Neural cell (in vitro differentiated cells): Measurements from ENCODE around the gene MAP1LC3B. TPM values are rescaled to one million over a fixed set of nuclear protein-coding genes. Genes with fewer than 3 reads are reported as not detected.

ENCODE experiments used
- H2AFZ ChIP-seq: fragments of 200-600, 300-800 bp; sonication (generic), shearing (Covaris generic); 2 replicates; pipeline ENCODE4 v1.6.0; 2014; ENCODE audit warnings: low read depth, mild to moderate bottlenecking, antibody characterized with exemption, low read length, moderate library complexity
- H3F3A ChIP-seq: fragments of 200-600 bp; shearing (Covaris generic); 2 replicates; pipeline ENCODE4 v1.6.1; 2016; ENCODE audit warnings: mild to moderate bottlenecking, moderate library complexity, mixed read lengths, antibody characterized with exemption, low read length; ENCODE audit not compliant: insufficient read depth, poor library complexity, severe bottlenecking
- H3K27ac ChIP-seq: fragments of 200-600, 300-800 bp; sonication (generic), shearing (Covaris generic); 2 replicates; pipeline ENCODE4 v1.5.1; 2014; ENCODE audit warnings: mild to moderate bottlenecking, low read length, moderate library complexity
- H3K27me3 ChIP-seq: fragments of 300-800, 200-600 bp; sonication (generic), shearing (Covaris generic); 2 replicates; pipeline ENCODE4 v1.6.0; 2014; ENCODE audit warnings: mild to moderate bottlenecking, low read depth, low read length, moderate library complexity; ENCODE audit not compliant: insufficient read depth
- H3K36me3 ChIP-seq: fragments of 300-800, 200-600 bp; sonication (generic), shearing (Covaris generic); 2 replicates; pipeline ENCODE4 v1.5.1; 2014; ENCODE audit warnings: mild to moderate bottlenecking, antibody characterized with exemption, low read length, moderate library complexity; ENCODE audit not compliant: insufficient read depth
- H3K4me2 ChIP-seq: fragments of 300-800, 200-600 bp; sonication (generic), shearing (Covaris generic); 2 replicates; pipeline ENCODE4 v1.6.0; 2014; ENCODE audit warnings: mild to moderate bottlenecking, low read length
- H3K4me3 ChIP-seq: fragments of 300-800, 200-600 bp; sonication (generic), shearing (Covaris generic); 2 replicates; pipeline ENCODE4 v1.5.1; 2014; ENCODE audit warnings: mild to moderate bottlenecking, low read length, moderate library complexity
- H3K79me2 ChIP-seq: fragments of 200-600 bp; shearing (Covaris generic); replicated peaks from 2 replicates; pipeline ENCODE4 v1.6.0; 2014; ENCODE audit warnings: mild to moderate bottlenecking, low read length, moderate library complexity; ENCODE audit not compliant: insufficient read depth
- H3K9ac ChIP-seq: fragments of 300-800, 200-600 bp; sonication (generic), shearing (Covaris generic); 2 replicates; pipeline ENCODE4 v1.6.1; 2016; ENCODE audit warnings: mild to moderate bottlenecking, low read length, mixed read lengths
- H3K9me2 ChIP-seq: fragments of 200-600 bp; shearing (Covaris generic); 2 replicates; pipeline ENCODE4 v1.6.1; 2016; ENCODE audit warnings: mild to moderate bottlenecking, low read length, mixed read lengths; ENCODE audit not compliant: insufficient read depth
- H3K9me3 ChIP-seq: fragments of 200-600, 300-800 bp; sonication (generic), shearing (Covaris generic); 2 replicates; pipeline ENCODE4 v1.6.1; 2016; ENCODE audit warnings: mild to moderate bottlenecking, mixed run types, low read length, moderate library complexity, mixed read lengths
- H4K20me1 ChIP-seq: fragments of 200-600 bp; shearing (Covaris generic); 2 replicates; pipeline ENCODE4 v1.6.1; 2016; ENCODE audit warnings: mild to moderate bottlenecking, mixed run types; ENCODE audit not compliant: insufficient read depth
- CTCF ChIP-seq: fragments of 450-650 bp; IDR thresholded peaks from 2 replicates; pipeline ENCODE4 v1.5.1; 2014; ENCODE audit warnings: antibody characterized with exemption, mild to moderate bottlenecking, moderate library complexity; ENCODE audit not compliant: poor library complexity, severe bottlenecking
- EP300 ChIP-seq: fragments of 450-650 bp; conservative IDR thresholded peaks from 2 replicates; pipeline ENCODE4 v1.6.1; 2014; ENCODE audit warnings: antibody characterized with exemption, mild to moderate bottlenecking, moderate library complexity; ENCODE audit not compliant: poor library complexity, severe bottlenecking
- EZH2 ChIP-seq: fragments of 200-600, 300-800 bp; shearing (Covaris generic), sonication (generic); IDR thresholded peaks from 2 replicates; pipeline ENCODE4 v1.6.1; 2014; ENCODE audit warnings: antibody characterized with exemption, low read length, borderline replicate concordance, mild to moderate bottlenecking; ENCODE audit not compliant: insufficient read depth, poor library complexity, severe bottlenecking
- MXI1 ChIP-seq: fragments of 450-650 bp; conservative IDR thresholded peaks from 2 replicates; pipeline ENCODE4 v1.6.1; 2014; ENCODE audit warnings: antibody characterized with exemption, mild to moderate bottlenecking; ENCODE audit not compliant: poor library complexity, severe bottlenecking
- POLR2AphosphoS5 ChIP-seq: IDR thresholded peaks from 2 replicates; pipeline ENCODE4 v1.6.1; 2012
- RAD21 ChIP-seq: fragments of 450-650 bp; conservative IDR thresholded peaks from 2 replicates; pipeline ENCODE4 v1.6.1; 2014; ENCODE audit warnings: antibody characterized with exemption, mild to moderate bottlenecking, moderate library complexity
- SMC3 ChIP-seq: fragments of 450-650 bp; conservative IDR thresholded peaks from 2 replicates; pipeline ENCODE4 v1.6.1; 2014; ENCODE audit warnings: antibody characterized with exemption, mild to moderate bottlenecking, moderate library complexity; ENCODE audit not compliant: poor library complexity
- TAF1 ChIP-seq: IDR thresholded peaks from 2 replicates; pipeline ENCODE4 v1.6.1; 2012; ENCODE audit warnings: low read depth
- polyA plus RNA-seq: library from polyadenylated mRNA; depleted of rRNA; stranded (reverse); fragments of >200 nt; gene quantifications from 2 replicates; pipeline ENCODE4 v1.2.3, GENCODE V29; 2014
- TF ChIP-seq, protein P1 (sequence below): IDR thresholded peaks from 2 replicates; pipeline ENCODE4 v1.6.1; 2012; ENCODE audit warnings: borderline replicate concordance

Gene MAP1LC3B
- polyA plus RNA-seq, 1 donor from 2014 or later = 73.1 TPM

DNA sequence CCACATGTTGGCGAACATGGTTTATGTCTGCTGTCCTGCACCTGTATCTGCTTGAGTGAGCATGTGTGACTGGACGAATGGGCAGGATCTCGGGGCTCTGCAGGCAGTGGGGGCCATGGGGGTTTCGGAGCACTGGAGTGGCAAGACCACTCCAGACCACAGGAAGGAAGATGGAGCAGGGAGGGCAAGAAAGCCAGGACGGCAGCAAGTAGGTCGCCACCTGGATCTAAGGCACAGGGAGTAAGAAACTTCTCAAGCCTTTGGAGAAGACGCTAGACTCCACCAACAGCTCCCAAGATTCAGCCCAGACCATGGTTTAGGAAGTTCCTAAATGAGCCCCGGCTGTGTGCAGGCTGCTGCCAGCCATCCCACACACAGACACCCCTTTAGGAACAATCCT is 42.1 kb upstream of the MAP1LC3B start:
- no peak overlapping the region for H3K27ac ChIP-seq
- TF ChIP-seq TAF1 (no peak), CTCF (no peak), RAD21 (no peak), POLR2AphosphoS5 (no peak), SMC3 (no peak), EZH2 (no peak), MXI1 (no peak), EP300 (no peak)
- TF ChIP-seq, protein P1, sequence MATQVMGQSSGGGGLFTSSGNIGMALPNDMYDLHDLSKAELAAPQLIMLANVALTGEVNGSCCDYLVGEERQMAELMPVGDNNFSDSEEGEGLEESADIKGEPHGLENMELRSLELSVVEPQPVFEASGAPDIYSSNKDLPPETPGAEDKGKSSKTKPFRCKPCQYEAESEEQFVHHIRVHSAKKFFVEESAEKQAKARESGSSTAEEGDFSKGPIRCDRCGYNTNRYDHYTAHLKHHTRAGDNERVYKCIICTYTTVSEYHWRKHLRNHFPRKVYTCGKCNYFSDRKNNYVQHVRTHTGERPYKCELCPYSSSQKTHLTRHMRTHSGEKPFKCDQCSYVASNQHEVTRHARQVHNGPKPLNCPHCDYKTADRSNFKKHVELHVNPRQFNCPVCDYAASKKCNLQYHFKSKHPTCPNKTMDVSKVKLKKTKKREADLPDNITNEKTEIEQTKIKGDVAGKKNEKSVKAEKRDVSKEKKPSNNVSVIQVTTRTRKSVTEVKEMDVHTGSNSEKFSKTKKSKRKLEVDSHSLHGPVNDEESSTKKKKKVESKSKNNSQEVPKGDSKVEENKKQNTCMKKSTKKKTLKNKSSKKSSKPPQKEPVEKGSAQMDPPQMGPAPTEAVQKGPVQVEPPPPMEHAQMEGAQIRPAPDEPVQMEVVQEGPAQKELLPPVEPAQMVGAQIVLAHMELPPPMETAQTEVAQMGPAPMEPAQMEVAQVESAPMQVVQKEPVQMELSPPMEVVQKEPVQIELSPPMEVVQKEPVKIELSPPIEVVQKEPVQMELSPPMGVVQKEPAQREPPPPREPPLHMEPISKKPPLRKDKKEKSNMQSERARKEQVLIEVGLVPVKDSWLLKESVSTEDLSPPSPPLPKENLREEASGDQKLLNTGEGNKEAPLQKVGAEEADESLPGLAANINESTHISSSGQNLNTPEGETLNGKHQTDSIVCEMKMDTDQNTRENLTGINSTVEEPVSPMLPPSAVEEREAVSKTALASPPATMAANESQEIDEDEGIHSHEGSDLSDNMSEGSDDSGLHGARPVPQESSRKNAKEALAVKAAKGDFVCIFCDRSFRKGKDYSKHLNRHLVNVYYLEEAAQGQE = no peak
- no peak overlapping the region for H3K9ac ChIP-seq
- no peaks in the 10 kb centered on the region for H3K79me2 ChIP-seq
- no peak overlapping the region for H2AFZ ChIP-seq
- no peaks in the 10 kb centered on the region for H3K36me3 ChIP-seq
- H3K4me3 ChIP-seq = no peak overlapping the region
- no peaks in the 10 kb centered on the region for H3K9me3 ChIP-seq
- no peaks in the 10 kb centered on the region for H3K9me2 ChIP-seq
- H3K4me2 ChIP-seq = no peak overlapping the region
- no peaks in the 10 kb centered on the region for H3K27me3 ChIP-seq
- H4K20me1 ChIP-seq = no peaks in the 10 kb centered on the region
- no peaks in the 10 kb centered on the region for H3F3A ChIP-seq

DNA sequence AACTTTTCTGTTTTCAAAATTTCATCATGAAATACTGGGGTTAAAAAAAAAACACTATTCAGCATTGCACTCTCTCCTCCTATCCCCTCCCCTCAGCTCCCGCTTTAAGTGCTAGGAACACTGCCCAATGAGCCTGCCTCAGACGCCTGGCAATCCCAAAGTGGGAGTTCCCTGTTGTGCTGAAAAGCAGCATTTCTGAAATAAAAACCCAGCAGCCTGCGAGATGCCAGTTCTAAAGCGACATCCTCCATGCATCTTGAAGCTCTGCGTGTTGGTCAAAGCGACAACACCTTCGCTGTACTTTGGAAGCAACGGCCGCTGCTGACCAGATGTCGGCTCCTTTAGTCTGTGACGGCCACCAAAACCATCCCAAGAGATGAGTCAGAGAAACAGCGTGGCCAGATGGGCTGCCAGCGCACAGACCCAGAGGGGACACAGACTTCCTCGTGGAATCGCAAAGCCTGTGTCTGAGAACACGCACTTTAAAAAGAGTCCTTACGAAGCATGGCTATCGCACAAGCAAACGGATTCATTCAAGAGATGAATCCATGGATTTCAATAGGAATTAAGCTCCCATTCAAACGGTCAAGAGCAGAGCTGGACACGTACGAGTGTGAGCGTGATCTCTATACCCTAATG is 41.3 kb upstream of the MAP1LC3B start:
- Histone ChIP-seq H3K27ac (no peak overlapping the region), H3K9ac (no peak overlapping the region), H3K9me2 (no peaks in the 10 kb centered on the region), H3K9me3 (no peaks in the 10 kb centered on the region), H3K4me3 (no peak overlapping the region), H2AFZ (no peak overlapping the region), H3K4me2 (no peak overlapping the region), H3K27me3 (no peaks in the 10 kb centered on the region), H3F3A (no peaks in the 10 kb centered on the region), H4K20me1 (no peaks in the 10 kb centered on the region), H3K79me2 (no peaks in the 10 kb centered on the region), H3K36me3 (no peaks in the 10 kb centered on the region)
- TF ChIP-seq EZH2 (no peak), SMC3 (no peak), RAD21 (no peak), EP300 (no peak), POLR2AphosphoS5 (no peak), MXI1 (no peak), TAF1 (no peak), CTCF (no peak)
- TF ChIP-seq, protein P1 = no peak
